Mammary epithelial cell (primary cell): ENCODE results near the gene LRRN4.

Experiments used
- EZH2 ChIP-seq: IDR thresholded peaks from 2 replicates; pipeline ENCODE4 v1.6.1; 2012; ENCODE audit warnings: low read length, inconsistent platforms, borderline replicate concordance
- TF ChIP-seq, protein P1 (sequence below), 2 donors: IDR thresholded peaks in 1 of 2; conservative IDR thresholded peaks in 1 of 2; 2 replicates each; pipeline ENCODE4 v1.5.1; 2011 to 2012; ENCODE audit warnings: inconsistent platforms in 2 of 2, low read length in 2 of 2, mild to moderate bottlenecking in 2 of 2, control low read depth in 1 of 2, low read depth in 1 of 2; ENCODE audit not compliant: insufficient read depth in 1 of 2; ENCODE audit errors: extremely low read depth in 1 of 2

DNA sequence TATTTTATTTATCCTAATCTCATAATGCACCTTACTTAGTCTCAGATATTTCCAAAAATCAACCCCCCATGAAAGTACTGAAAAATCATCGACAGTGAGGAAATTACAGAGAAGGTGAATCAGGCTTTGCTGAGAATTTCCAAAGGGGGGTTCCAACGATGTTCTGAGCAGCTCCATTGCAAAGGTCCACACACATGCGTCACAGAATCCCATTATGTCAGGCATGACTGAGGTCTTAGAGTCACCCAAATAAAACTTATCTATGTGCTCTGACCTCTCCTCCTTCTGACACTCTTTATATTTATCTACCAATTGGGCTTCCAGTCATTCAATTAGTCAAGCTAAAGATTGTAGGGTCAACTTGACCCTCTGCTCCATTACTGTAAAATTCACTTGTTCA lies 12.7 kb upstream of the LRRN4 start:
- TF ChIP-seq, protein P1, sequence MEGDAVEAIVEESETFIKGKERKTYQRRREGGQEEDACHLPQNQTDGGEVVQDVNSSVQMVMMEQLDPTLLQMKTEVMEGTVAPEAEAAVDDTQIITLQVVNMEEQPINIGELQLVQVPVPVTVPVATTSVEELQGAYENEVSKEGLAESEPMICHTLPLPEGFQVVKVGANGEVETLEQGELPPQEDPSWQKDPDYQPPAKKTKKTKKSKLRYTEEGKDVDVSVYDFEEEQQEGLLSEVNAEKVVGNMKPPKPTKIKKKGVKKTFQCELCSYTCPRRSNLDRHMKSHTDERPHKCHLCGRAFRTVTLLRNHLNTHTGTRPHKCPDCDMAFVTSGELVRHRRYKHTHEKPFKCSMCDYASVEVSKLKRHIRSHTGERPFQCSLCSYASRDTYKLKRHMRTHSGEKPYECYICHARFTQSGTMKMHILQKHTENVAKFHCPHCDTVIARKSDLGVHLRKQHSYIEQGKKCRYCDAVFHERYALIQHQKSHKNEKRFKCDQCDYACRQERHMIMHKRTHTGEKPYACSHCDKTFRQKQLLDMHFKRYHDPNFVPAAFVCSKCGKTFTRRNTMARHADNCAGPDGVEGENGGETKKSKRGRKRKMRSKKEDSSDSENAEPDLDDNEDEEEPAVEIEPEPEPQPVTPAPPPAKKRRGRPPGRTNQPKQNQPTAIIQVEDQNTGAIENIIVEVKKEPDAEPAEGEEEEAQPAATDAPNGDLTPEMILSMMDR (conservative IDR thresholded peaks at IDR 0.05 in 1 of 2, IDR thresholded peaks at IDR 0.05 in 1 of 2; ENCODE audit: extremely low read depth in 1 of 2, insufficient read depth in 1 of 2, low read depth in 1 of 2, low read length in 2 of 2), result no peak
- TF ChIP-seq EZH2, result no peak
